Calu3 (cell line): Measurements from ENCODE around the gene SDC1. TPM values are rescaled to one million over a fixed set of nuclear protein-coding genes. Genes with fewer than 3 reads are reported as not detected.

Experiments
- BruUV-seq: library from RNA; stranded (reverse); fragments of 400-500 nt; replicated peaks from 2 replicates; lab custom pipeline; 2021; lab: Mats Ljungman, UMichigan
- CTCF ChIA-PET: fragments of 300-600 bp; sonication (Branson Sonifier 250); formaldehyde crosslinking; loops from one replicate; lab custom pipeline; 2022; ENCODE audit warnings: antibody characterized with exemption; lab: Charles Lee
- DNase-seq: peaks from one replicate; pipeline ENCODE4 v3.0.0; 2022
- H3K27ac Mint-ChIP-seq: one replicate; pipeline ENCODE4 v1.8.0; 2022; ENCODE audit warnings: mixed read lengths; ENCODE audit not compliant: unreplicated experiment
- H3K27me3 Mint-ChIP-seq: one replicate; pipeline ENCODE4 v1.8.0; 2022; ENCODE audit warnings: mixed read lengths; ENCODE audit not compliant: unreplicated experiment
- H3K36me3 Mint-ChIP-seq: one replicate; pipeline ENCODE4 v1.8.0; 2022; ENCODE audit warnings: mild to moderate bottlenecking, moderate library complexity, mixed read lengths; ENCODE audit not compliant: insufficient read depth, unreplicated experiment
- H3K4me1 Mint-ChIP-seq: one replicate; pipeline ENCODE4 v1.8.0; 2022; ENCODE audit warnings: mild to moderate bottlenecking, low read depth, mixed read lengths; ENCODE audit not compliant: unreplicated experiment
- H3K4me3 Mint-ChIP-seq: one replicate; pipeline ENCODE4 v1.8.0; 2022; ENCODE audit warnings: mild to moderate bottlenecking, low read depth, moderate library complexity, mixed read lengths; ENCODE audit not compliant: unreplicated experiment
- H3K9me3 Mint-ChIP-seq: one replicate; pipeline ENCODE4 v1.8.0; 2022; ENCODE audit warnings: low read depth, mixed read lengths; ENCODE audit not compliant: unreplicated experiment
- intact Hi-C: fragments of 100-400 bp; cut with micrococcal nuclease; formaldehyde crosslinking; loops from one replicate; pipeline ENCODE4 v1.10.0; 2022; ENCODE audit not compliant: unreplicated experiment
- total RNA-seq: library from RNA; stranded (reverse); gene quantifications from 2 replicates; pipeline ENCODE4 v1.2.3, GENCODE V29; 2022
- TF ChIP-seq, protein P1 (sequence below): fragments of 200-600 bp; IDR thresholded peaks from one replicate; pipeline ENCODE4 v1.8.0; 2022; ENCODE audit warnings: antibody characterized with exemption; ENCODE audit not compliant: unreplicated experiment

Gene SDC1
- total RNA-seq, 1 experiment from 2014 or later: 118 TPM

DNA sequence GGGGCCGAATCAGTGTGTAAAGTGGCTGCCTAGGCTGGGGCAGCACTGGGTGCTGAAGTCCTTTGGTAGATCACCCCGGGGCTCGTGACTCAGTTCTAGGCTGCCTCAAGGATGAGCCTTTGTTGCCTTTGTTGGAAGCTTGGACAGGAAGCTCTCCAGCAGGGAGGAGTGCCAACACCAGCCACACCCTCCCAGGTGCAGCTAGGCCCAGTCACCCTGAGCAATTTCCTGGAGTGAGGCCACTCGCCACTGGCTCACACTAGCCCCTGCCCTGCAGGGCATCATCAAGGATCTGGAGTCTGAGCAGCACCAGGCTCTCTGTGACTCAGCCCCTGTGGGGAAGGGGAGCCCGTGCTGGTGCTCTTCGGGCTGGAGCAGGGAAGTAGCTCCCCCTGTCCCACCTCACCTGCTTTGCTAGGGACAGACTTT, 6.7 kb upstream of the SDC1 start:
- Mint-ChIP-seq H3K4me1 (peaks cover 54% of the 10 kb centered on the region), H3K9me3 (no peaks in the 10 kb centered on the region), H3K4me3 (peak overlapping the region; percentile 4), H3K27me3 (no peaks in the 10 kb centered on the region), H3K27ac (peak overlapping the region; percentile 90), H3K36me3 (peaks cover 32% of the 10 kb centered on the region)
- TF ChIP-seq, protein P1, sequence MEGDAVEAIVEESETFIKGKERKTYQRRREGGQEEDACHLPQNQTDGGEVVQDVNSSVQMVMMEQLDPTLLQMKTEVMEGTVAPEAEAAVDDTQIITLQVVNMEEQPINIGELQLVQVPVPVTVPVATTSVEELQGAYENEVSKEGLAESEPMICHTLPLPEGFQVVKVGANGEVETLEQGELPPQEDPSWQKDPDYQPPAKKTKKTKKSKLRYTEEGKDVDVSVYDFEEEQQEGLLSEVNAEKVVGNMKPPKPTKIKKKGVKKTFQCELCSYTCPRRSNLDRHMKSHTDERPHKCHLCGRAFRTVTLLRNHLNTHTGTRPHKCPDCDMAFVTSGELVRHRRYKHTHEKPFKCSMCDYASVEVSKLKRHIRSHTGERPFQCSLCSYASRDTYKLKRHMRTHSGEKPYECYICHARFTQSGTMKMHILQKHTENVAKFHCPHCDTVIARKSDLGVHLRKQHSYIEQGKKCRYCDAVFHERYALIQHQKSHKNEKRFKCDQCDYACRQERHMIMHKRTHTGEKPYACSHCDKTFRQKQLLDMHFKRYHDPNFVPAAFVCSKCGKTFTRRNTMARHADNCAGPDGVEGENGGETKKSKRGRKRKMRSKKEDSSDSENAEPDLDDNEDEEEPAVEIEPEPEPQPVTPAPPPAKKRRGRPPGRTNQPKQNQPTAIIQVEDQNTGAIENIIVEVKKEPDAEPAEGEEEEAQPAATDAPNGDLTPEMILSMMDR: no peak
- BruUV-seq: no TSS peak
- intact Hi-C loops: loop anchor here (2.0 kb wide), 1 partner anchor 57 kb away; no protein-coding TSS in a partner anchor
- DNase-seq: peak; percentile 93
- CTCF ChIA-PET: interaction anchor here (0.7 to 2.2 kb wide), 17 partner anchors 9 to 276 kb away, joined by 3 to 12 read pairs (median 4); no protein-coding TSS in a partner anchor

DNA sequence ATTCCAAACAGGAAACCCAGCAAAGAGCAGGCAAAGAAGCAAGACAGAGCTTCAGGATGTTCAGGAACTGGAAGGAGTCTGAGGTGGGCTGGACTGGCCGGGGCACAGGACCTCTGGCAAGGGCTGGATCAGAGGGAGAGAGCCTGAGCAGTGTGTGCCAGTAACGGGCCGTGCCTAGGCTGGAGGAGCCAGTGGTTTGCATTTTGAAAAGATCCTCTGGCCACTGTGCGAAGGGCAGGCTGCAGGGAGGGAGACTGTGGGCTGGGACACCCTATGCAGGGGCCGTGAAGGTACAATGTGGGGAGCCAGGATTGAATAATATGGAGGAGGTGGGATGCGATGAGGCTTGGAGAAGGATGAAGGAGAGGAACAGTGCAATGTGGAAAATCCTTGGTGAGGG, 6.2 kb upstream of the SDC1 start:
- DNase-seq: no peak
- H3K27me3 Mint-ChIP-seq: no peaks in the 10 kb centered on the region
- intact Hi-C loops: no loop called here

DNA sequence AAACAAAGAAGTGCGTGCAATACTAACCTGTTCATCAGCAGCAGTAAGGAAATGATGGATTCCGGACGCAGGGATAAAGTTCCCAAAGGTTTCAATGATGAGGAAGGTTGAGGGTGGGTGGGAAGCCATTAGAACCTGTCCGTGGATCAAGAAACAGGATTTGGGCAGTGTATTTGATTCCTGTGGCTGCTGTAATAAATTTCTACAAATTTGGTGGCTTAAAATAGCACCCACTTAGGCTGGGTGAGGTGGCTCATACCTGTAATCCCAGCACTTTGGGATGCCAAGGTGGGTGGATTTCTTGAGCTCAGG, 5.1 kb upstream of the SDC1 start:
- intact Hi-C loops: no loop called here
- no peaks in the 10 kb centered on the region for H3K27me3 Mint-ChIP-seq
- H3K9me3 Mint-ChIP-seq: no peaks in the 10 kb centered on the region
- H3K4me3 Mint-ChIP-seq: no peak overlapping the region
- CTCF ChIA-PET: interaction anchor here (0.6 kb wide), 1 partner anchor 214 kb away, joined by 3 read pairs; no protein-coding TSS in a partner anchor
- H3K36me3 Mint-ChIP-seq: peaks cover 35% of the 10 kb centered on the region
- DNase-seq: no peak
- H3K27ac Mint-ChIP-seq: no peak overlapping the region
- TF ChIP-seq, protein P1: no peak
- H3K4me1 Mint-ChIP-seq: peaks cover 41% of the 10 kb centered on the region
- no TSS peak for BruUV-seq

More for the DNA sequence above, 6.2 kb upstream of the SDC1 start:
- TF ChIP-seq, protein P1: no peak
- CTCF ChIA-PET: interaction anchor here (0.7 to 2.2 kb wide), 8 partner anchors 8 to 237 kb away, joined by 3 to 12 read pairs (median 4); no protein-coding TSS in a partner anchor
- Mint-ChIP-seq H3K36me3 (peaks cover 32% of the 10 kb centered on the region), H3K27ac (peak overlapping the region; percentile 90), H3K4me3 (peak overlapping the region; percentile 4), H3K9me3 (no peaks in the 10 kb centered on the region), H3K4me1 (peaks cover 49% of the 10 kb centered on the region)
- BruUV-seq: no TSS peak

DNA sequence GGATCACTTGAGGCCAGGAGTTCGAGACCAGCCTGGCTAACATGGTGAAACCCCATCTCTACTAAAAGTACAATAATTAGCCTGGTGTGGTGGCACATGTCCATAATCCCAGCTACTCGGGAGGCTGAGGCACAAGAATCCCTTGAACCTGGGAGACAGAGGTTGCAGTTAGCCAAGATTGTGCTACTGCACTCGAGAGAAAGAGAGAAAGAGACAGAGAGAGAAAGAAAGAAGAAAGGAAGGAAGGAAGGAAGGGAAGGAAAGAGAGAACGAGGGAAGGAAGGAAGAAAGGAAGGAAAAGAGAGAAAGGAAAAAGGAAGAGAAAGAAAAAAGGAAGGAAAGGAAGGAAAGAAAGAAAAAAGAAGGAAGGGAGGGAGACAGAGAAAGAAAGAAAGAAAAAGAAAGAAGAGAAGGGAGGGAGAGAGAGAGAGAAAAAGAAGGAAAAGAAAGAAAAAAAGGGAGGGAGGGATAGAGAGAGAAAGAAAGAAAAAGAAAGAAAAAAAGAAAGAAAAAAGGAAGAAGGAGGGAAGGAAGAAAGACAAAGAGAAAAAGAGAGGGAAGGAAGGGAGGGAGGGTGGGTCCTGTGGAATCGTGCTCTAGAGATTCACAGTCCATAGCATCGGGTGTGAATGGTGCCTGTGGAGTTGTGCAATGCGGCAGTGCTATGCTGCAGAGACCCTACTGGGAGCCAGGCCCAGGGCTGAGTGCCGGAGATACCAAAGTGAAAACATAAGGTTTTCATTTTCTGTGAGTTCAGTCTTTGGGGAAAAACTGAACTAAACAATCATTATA, 4.6 kb upstream of the SDC1 start:
- H3K27me3 Mint-ChIP-seq: no peaks in the 10 kb centered on the region
- H3K4me1 Mint-ChIP-seq: peaks cover 41% of the 10 kb centered on the region
- H3K4me3 Mint-ChIP-seq: no peak overlapping the region
- H3K36me3 Mint-ChIP-seq: peaks cover 40% of the 10 kb centered on the region
- H3K27ac Mint-ChIP-seq: no peak overlapping the region
- no peaks in the 10 kb centered on the region for H3K9me3 Mint-ChIP-seq
- DNase-seq: no peak
- intact Hi-C loops: loop anchor here (5.0 to 10.0 kb wide), 2 partner anchors 92 to 125 kb away; no protein-coding TSS in a partner anchor
- CTCF ChIA-PET: no interaction called here
- TF ChIP-seq, protein P1: no peak
- BruUV-seq: no TSS peak
